Measurements from ENCODE around the gene ZDHHC4. TPM values are rescaled to one million over a fixed set of nuclear protein-coding genes. Genes with fewer than 3 reads are reported as not detected.
A peak's percentile ranks its signal among the peaks of the same experiment; 100 is the strongest.

Gene ZDHHC4
- total and polyA plus RNA-seq, 3 donors from 2014 or later = 59.4 to 77.7 (median 75.8) TPM

GRCh38 chr7:6531492-6532279 lies 45.6 kb upstream of the ZDHHC4 start:
- H3K4me3 ChIP-seq = peak overlapping the region in 1 of 2 donors; percentile 54
- no peaks in the 10 kb centered on the region for H3K27me3 ChIP-seq
- intact Hi-C loops (cut with DNase I; ENCODE audit: low total_unique reads) = no loop called here
- H3K27ac ChIP-seq = no peak overlapping the region
- no peaks in the 10 kb centered on the region for H3K9me3 ChIP-seq
- DNase-seq = no peak
- TF ChIP-seq CTCF (IDR thresholded peaks at IDR 0.05) (no peak), POLR2A (IDR thresholded peaks at IDR 0.05) (no peak)
- H3K4me1 ChIP-seq = peaks cover 7% of the 10 kb centered on the region
- 25% methylated on average over 18 to 19 of the region's 19 CpGs for WGBS, 2 donors
- no peaks in the 10 kb centered on the region for H3K36me3 ChIP-seq (ENCODE audit: low read depth, missing control alignments)

- no peak for DNase-seq
- Histone ChIP-seq H3K4me3 (no peak overlapping the region), H3K4me1 (peaks cover 8% of the 10 kb centered on the region), H3K27me3 (no peaks in the 10 kb centered on the region), H3K36me3 (ENCODE audit: low read depth, missing control alignments) (no peaks in the 10 kb centered on the region), H3K9me3 (no peaks in the 10 kb centered on the region), H3K27ac (no peak overlapping the region)
- intact Hi-C loops (cut with DNase I; ENCODE audit: low total_unique reads) = no loop called here
- WGBS, 2 donors = 51 to 76% methylated on average over 5 to 7 of the region's 7 CpGs
- TF ChIP-seq CTCF (IDR thresholded peaks at IDR 0.05) (no peak), POLR2A (IDR thresholded peaks at IDR 0.05) (no peak)
These were observed 44.7 kb upstream of the ZDHHC4 start for GRCh38 chr7:6532516-6532915.

- Histone ChIP-seq H3K27ac (no peak overlapping the region), H3K36me3 (ENCODE audit: low read depth, missing control alignments) (no peaks in the 10 kb centered on the region), H3K4me1 (peaks cover 8% of the 10 kb centered on the region), H3K9me3 (no peaks in the 10 kb centered on the region), H3K4me3 (no peak overlapping the region), H3K27me3 (no peaks in the 10 kb centered on the region)
- TF ChIP-seq POLR2A (IDR thresholded peaks at IDR 0.05) = no peak
- TF ChIP-seq CTCF (IDR thresholded peaks at IDR 0.05) = no peak
- intact Hi-C loops (cut with DNase I; ENCODE audit: low total_unique reads) = no loop called here
- WGBS, 2 donors = 46 to 59% methylated on average over 12 of the region's 12 CpGs
- DNase-seq = no peak
These were observed 43.3 kb upstream of the ZDHHC4 start for GRCh38 chr7:6533893-6534495.

GRCh38 chr7:6536262-6537260 lies 40.7 kb upstream of the ZDHHC4 start:
- peak overlapping the region; percentile 29 to 51 for H3K4me3 ChIP-seq
- no peaks in the 10 kb centered on the region for H3K9me3 ChIP-seq
- intact Hi-C loops (cut with DNase I; ENCODE audit: low total_unique reads) = no loop called here
- no peaks in the 10 kb centered on the region for H3K36me3 ChIP-seq (ENCODE audit: low read depth, missing control alignments)
- peak; percentile 50 for DNase-seq
- H3K27ac ChIP-seq = no peak overlapping the region
- H3K27me3 ChIP-seq = no peaks in the 10 kb centered on the region
- TF ChIP-seq POLR2A (IDR thresholded peaks at IDR 0.05) (no peak), CTCF (IDR thresholded peaks at IDR 0.05) (no peak)
- 1 to 3% methylated on average over 11 to 50 of the region's 56 CpGs for WGBS, 2 donors
- H3K4me1 ChIP-seq = peaks cover 8% of the 10 kb centered on the region
